HL-60 (cell line): ENCODE results near the gene CPED1.

Experiments
- DNase-seq, 2 experiments: peaks; one replicate each; pipeline ENCODE4 v3.0.0-alpha.2; 2010 to 2020; ENCODE audit warnings: low read depth in 1 of 2, low spot score in 1 of 2
- H3K27ac ChIP-seq: fragments of 250-450 bp; sonication (Bioruptor Pico); replicated peaks from 2 replicates; pipeline ENCODE4 v1.5.1; 2020; ENCODE audit warnings: mild to moderate bottlenecking, moderate library complexity
- H3K27me3 ChIP-seq: fragments of 250-450 bp; sonication (Bioruptor Pico); 2 replicates; pipeline ENCODE4 v1.5.1; 2021; ENCODE audit warnings: mild to moderate bottlenecking, moderate library complexity; ENCODE audit not compliant: insufficient read depth, poor library complexity, severe bottlenecking
- H3K4me3 ChIP-seq: replicated peaks from 2 replicates; pipeline ENCODE4 v1.5.1; 2011; ENCODE audit warnings: mild to moderate bottlenecking, control low read depth, low read length; ENCODE audit not compliant: insufficient read depth
- CTCF ChIP-seq: IDR thresholded peaks from one replicate; pipeline ENCODE4 v1.5.1; 2011; ENCODE audit warnings: low read length, control low read depth, inconsistent platforms; ENCODE audit not compliant: insufficient read depth
- GABPA ChIP-seq: IDR thresholded peaks from 2 replicates; pipeline ENCODE4 v1.6.1; 2012; ENCODE audit warnings: low read depth
- POLR2AphosphoS5 ChIP-seq: IDR thresholded peaks from 2 replicates; pipeline ENCODE4 v1.6.1; 2012; ENCODE audit warnings: low read depth
- REST ChIP-seq: IDR thresholded peaks from 2 replicates; pipeline ENCODE4 v1.6.1; 2012; ENCODE audit warnings: low read depth; ENCODE audit not compliant: insufficient replicate concordance
- SPI1 ChIP-seq: IDR thresholded peaks from 2 replicates; pipeline ENCODE4 v1.6.1; 2012; ENCODE audit warnings: low read depth, mild to moderate bottlenecking, borderline replicate concordance

Gene CPED1

GRCh38 chr7:121327671-121328070 lies 339.2 kb downstream of the CPED1 start:
- no peak for DNase-seq
- TF ChIP-seq POLR2AphosphoS5 (no peak), CTCF (no peak), REST (no peak), GABPA (no peak), SPI1 (no peak)
- Histone ChIP-seq H3K27me3 (peaks cover 32% of the 10 kb centered on the region), H3K27ac (no peak overlapping the region), H3K4me3 (no peak overlapping the region)

- no peak for TF ChIP-seq GABPA
- no peak for TF ChIP-seq SPI1
- no peak for TF ChIP-seq REST
- H3K27ac ChIP-seq = no peak within 1 kb of the TSS
- no peak within 1 kb of the TSS for H3K4me3 ChIP-seq
- no peak for DNase-seq
- peaks cover 32% of the 10 kb centered on the region for H3K27me3 ChIP-seq
These were observed 340.1 kb downstream of the CPED1 start, which contains the start of gene WNT16 for GRCh38 chr7:121328508-121329190. WNT16 (plus strand) TSS chr7:121329000; CDS start chr7:121329293, 293 bp downstream.

- Histone ChIP-seq H3K4me3 (no peak overlapping the region), H3K27me3 (peaks cover 32% of the 10 kb centered on the region), H3K27ac (no peak overlapping the region)
- no peak for TF ChIP-seq SPI1
- TF ChIP-seq GABPA = no peak
- no peak for TF ChIP-seq POLR2AphosphoS5
- no peak for TF ChIP-seq CTCF
- DNase-seq = no peak
These were observed 340.9 kb downstream of the CPED1 start for GRCh38 chr7:121329191-121330052.

GRCh38 chr7:121330053-121330833 lies 341.7 kb downstream of the CPED1 start:
- no peak overlapping the region for H3K27ac ChIP-seq
- H3K27me3 ChIP-seq = peaks cover 32% of the 10 kb centered on the region
- TF ChIP-seq CTCF = no peak
- TF ChIP-seq GABPA = no peak
- no peak for TF ChIP-seq SPI1
- no peak for TF ChIP-seq REST
- TF ChIP-seq POLR2AphosphoS5 = no peak
- H3K4me3 ChIP-seq = no peak overlapping the region
- DNase-seq = no peak
